Natural killer cell (primary cell): ENCODE data around the gene MAN2C1. TPM values are rescaled to one million over a fixed set of nuclear protein-coding genes. Genes with fewer than 3 reads are reported as not detected.
"Not testable (repeated sequence)": the region's sequence is repeated elsewhere in the genome, so short reads cannot be mapped to it uniquely, and the experiment has no call there.

Experiments used
- ATAC-seq, 3 donors: fragments of 150-1000 bp in 2 of 3; fragments of 200-7000 bp in 1 of 3; cut with Tn5 transposase; 1 replicate in 1 of 3; 2 replicates in 2 of 3; pipeline ENCODE4 v1.10.0; 2021; ENCODE audit warnings: mild to moderate bottlenecking in 2 of 3, moderate library complexity in 2 of 3
- DNase-seq, 2 donors: peaks; one replicate each; pipeline versions ENCODE4 v3.0.0 to v3.0.0-alpha.2; 2013 to 2021; ENCODE audit warnings: mixed read lengths in 1 of 2
- H3K27ac ChIP-seq: one replicate; pipeline ENCODE4 v1.5.1; 2013; ENCODE audit warnings: mild to moderate bottlenecking, low read length
- H3K27me3 ChIP-seq: one replicate; pipeline ENCODE4 v1.6.1; 2013; ENCODE audit warnings: low read length; ENCODE audit not compliant: control insufficient read depth, insufficient read depth
- H3K36me3 ChIP-seq: one replicate; pipeline ENCODE4 v1.6.1; 2013; ENCODE audit warnings: low read length; ENCODE audit not compliant: control insufficient read depth, insufficient read depth
- H3K4me1 ChIP-seq: one replicate; pipeline ENCODE4 v1.6.1; 2013; ENCODE audit warnings: low read length; ENCODE audit not compliant: control insufficient read depth, insufficient read depth
- H3K4me3 ChIP-seq: one replicate; pipeline ENCODE4 v1.5.1; 2013; ENCODE audit warnings: low read length
- H3K9me3 ChIP-seq: one replicate; pipeline ENCODE4 v1.6.1; 2013; ENCODE audit warnings: low read length; ENCODE audit not compliant: control insufficient read depth, insufficient read depth
- H3K27ac Mint-ChIP-seq, 2 donors: one replicate each; pipeline ENCODE4 v1.8.0; 2022; ENCODE audit warnings: mild to moderate bottlenecking in 2 of 2, mixed read lengths in 2 of 2, moderate library complexity in 1 of 2
- H3K27me3 Mint-ChIP-seq, 2 donors: one replicate each; pipeline ENCODE4 v1.8.0; 2022; ENCODE audit warnings: low read depth in 2 of 2, mixed read lengths in 2 of 2
- H3K36me3 Mint-ChIP-seq: one replicate; pipeline ENCODE4 v1.8.0; 2022; ENCODE audit warnings: mixed read lengths
- H3K4me1 Mint-ChIP-seq, 2 donors: one replicate each; pipeline ENCODE4 v1.8.0; 2022; ENCODE audit warnings: mixed read lengths in 2 of 2
- H3K4me3 Mint-ChIP-seq: one replicate; pipeline ENCODE4 v1.8.0; 2022; ENCODE audit warnings: mild to moderate bottlenecking, moderate library complexity, mixed read lengths
- H3K9me3 Mint-ChIP-seq, 2 donors: one replicate each; pipeline ENCODE4 v1.8.0; 2022; ENCODE audit warnings: mixed read lengths in 2 of 2
- WGBS: methylation state at CpG from one replicate; pipeline ENCODE4 v1.1.7; 2013; ENCODE audit warnings: missing lambda C conversion rate; ENCODE audit not compliant: insufficient coverage; 5-methylcytosine and 5-hydroxymethylcytosine counted together
- intact Hi-C: fragments of 100-400 bp; cut with micrococcal nuclease; formaldehyde crosslinking; loops from one replicate; pipeline ENCODE4 v1.14.2; 2022
- total RNA-seq, 4 donors: library from RNA; stranded (reverse); fragments of 120-200 nt in 1 of 4; gene quantifications; one replicate each; pipeline versions ENCODE4 v1.2.3 to v1.2.4, GENCODE V29; 2013 to 2022
- TF ChIP-seq, protein P1 (sequence below): fragments of 200-600 bp; IDR thresholded peaks from one replicate; pipeline ENCODE4 v1.8.0; 2022; ENCODE audit warnings: antibody characterized with exemption

MAN2C1 gene
- total RNA-seq, 3 donors from 2014 or later (not counting 1 experiment from before 2014, with no cell fraction given) = 375 to 476 (median 385) TPM

DNA sequence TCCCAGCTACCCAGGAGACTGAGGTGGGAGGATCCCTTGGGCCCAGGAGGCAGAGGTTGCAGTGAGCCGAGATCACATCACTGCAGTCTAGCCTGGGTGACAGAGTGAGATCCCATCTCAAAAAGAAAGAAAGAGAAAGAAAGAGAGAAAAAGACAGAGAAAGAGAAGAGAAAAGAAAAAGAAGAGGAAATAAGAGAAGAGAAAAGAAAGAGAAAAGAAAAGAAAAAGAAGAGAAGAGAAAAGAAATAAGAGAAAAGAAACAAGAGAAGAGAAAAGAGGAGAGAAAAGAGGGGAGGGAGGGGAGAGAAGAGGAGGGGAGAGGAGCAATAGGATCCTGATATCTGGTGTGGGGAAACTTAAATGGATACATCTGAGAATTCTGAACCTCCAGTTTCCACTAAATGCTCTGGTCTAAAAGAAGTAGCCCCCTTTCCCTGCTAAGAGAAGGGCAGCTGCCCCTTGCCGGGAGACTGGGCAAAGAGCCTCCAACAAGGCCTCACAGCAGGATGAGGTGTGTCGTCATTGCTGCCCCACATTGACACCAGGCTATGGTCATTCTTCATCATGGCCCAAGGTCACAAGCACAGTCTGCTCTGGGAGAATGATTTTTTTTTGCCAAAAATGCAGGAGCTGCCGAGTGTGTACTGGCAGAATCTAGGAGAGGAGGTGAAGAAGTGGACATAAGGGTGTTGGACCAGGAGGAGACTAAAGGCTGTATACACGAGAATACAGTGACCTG lies 53.7 kb downstream of the MAN2C1 start:
- H3K27me3 Mint-ChIP-seq = peaks cover 1 to 4% of the 10 kb centered on the region in 2 donors
- no peak for DNase-seq
- H3K9me3 Mint-ChIP-seq = no peaks in the 10 kb centered on the region
- H3K27ac ChIP-seq = no peak overlapping the region
- H3K36me3 Mint-ChIP-seq = no peaks in the 10 kb centered on the region
- H3K4me3 ChIP-seq = no peak overlapping the region
- H3K36me3 ChIP-seq = no peaks in the 10 kb centered on the region
- H3K4me1 ChIP-seq = peaks cover 11% of the 10 kb centered on the region
- peaks cover 23 to 24% of the 10 kb centered on the region in 2 donors for H3K4me1 Mint-ChIP-seq
- TF ChIP-seq, protein P1, sequence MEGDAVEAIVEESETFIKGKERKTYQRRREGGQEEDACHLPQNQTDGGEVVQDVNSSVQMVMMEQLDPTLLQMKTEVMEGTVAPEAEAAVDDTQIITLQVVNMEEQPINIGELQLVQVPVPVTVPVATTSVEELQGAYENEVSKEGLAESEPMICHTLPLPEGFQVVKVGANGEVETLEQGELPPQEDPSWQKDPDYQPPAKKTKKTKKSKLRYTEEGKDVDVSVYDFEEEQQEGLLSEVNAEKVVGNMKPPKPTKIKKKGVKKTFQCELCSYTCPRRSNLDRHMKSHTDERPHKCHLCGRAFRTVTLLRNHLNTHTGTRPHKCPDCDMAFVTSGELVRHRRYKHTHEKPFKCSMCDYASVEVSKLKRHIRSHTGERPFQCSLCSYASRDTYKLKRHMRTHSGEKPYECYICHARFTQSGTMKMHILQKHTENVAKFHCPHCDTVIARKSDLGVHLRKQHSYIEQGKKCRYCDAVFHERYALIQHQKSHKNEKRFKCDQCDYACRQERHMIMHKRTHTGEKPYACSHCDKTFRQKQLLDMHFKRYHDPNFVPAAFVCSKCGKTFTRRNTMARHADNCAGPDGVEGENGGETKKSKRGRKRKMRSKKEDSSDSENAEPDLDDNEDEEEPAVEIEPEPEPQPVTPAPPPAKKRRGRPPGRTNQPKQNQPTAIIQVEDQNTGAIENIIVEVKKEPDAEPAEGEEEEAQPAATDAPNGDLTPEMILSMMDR = no peak
- ATAC-seq = no peak
- peaks cover 3% of the 10 kb centered on the region for H3K9me3 ChIP-seq
- intact Hi-C loops = no loop called here
- H3K27ac Mint-ChIP-seq = peak overlapping the region in 1 of 2 donors; percentile 2
- 91% methylated on average over 5 of the region's 5 CpGs for WGBS
- H3K27me3 ChIP-seq = no peaks in the 10 kb centered on the region
- H3K4me3 Mint-ChIP-seq = no peak overlapping the region

DNA sequence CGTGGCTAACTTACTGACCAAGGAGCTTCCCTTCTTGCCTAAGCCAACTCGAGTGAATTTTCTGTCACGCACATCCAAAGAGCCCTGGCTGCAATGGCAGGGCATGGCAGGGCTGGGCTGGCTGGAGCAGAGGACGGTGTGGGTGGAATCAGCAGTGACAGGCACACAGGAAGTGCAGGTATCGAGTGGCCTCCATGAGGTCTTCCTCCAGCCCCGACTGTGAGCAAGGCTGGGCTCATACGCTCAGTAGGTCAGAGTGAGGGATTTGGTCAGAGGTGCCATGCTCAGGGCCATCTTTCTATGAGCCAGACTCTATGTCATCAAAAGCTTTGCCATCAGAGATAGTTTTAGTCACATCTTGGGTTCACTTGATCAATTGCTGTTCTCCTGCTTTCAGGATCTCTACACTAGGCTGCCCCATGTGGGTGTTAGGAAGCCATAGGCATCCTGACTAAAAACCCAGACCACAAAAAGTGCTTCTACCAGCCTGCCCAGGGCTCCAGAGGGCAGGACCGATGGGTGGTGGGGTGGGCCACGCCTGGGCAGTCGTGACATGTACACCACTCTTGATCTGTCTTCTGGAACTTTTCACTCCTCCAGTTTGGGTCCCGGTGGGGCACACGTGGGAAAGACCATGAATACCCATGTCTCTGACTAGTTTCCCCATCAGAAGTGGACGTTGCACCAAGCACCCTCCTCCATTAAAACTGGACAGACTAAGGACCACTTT lies 55.1 kb downstream of the MAN2C1 start:
- intact Hi-C loops = no loop called here
- H3K4me3 Mint-ChIP-seq = no peak overlapping the region

DNA sequence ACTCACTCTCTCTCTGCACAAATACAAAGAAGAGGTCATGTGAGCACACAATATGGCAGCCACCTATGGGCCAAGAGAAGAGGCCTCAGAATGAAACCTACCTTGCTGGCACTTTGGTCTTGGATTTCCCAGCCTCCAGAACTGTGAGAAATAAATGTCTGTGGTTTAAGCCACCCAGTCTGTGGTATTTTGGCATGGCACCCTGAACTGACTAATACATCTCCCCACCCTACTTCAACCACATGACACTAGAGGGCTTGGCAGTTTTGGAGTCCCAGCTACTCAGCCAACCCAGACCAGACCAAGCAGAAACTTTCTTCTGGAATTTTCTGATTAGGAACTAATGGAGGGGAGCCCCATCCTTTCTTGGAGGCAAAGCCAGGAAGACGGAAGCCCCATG lies 55.9 kb downstream of the MAN2C1 start:
- peak overlapping the region; percentile 68 for H3K4me3 Mint-ChIP-seq
- H3K36me3 ChIP-seq, H3K27ac ChIP-seq, H3K9me3 ChIP-seq, H3K36me3 Mint-ChIP-seq, H3K27me3 ChIP-seq, DNase-seq, intact Hi-C loops, H3K9me3 Mint-ChIP-seq, H3K4me3 ChIP-seq: not testable (repeated sequence)
- H3K4me1 Mint-ChIP-seq = peaks cover 24 to 31% of the 10 kb centered on the region in 2 donors
- WGBS = 90% methylated on average over 1 of the region's 1 CpG
- peak in 1 of 3 donors; percentile 54 for ATAC-seq
- H3K27me3 Mint-ChIP-seq = peaks cover 10 to 13% of the 10 kb centered on the region in 2 donors
- H3K4me1 ChIP-seq = peaks cover 11% of the 10 kb centered on the region
- H3K27ac Mint-ChIP-seq = peak overlapping the region; percentile 41 to 47

More for the DNA sequence above, 55.1 kb downstream of the MAN2C1 start:
- TF ChIP-seq, protein P1 = no peak
- no peak overlapping the region for H3K4me3 ChIP-seq
- peaks cover 11% of the 10 kb centered on the region for H3K4me1 ChIP-seq
- Mint-ChIP-seq H3K4me1 (peaks cover 24 to 26% of the 10 kb centered on the region in 2 donors), H3K27me3 (peaks cover 7 to 9% of the 10 kb centered on the region in 2 donors), H3K9me3 (no peaks in the 10 kb centered on the region), H3K27ac (peak overlapping the region in 1 of 2 donors; percentile 47), H3K36me3 (no peaks in the 10 kb centered on the region)
- no peaks in the 10 kb centered on the region for H3K36me3 ChIP-seq
- 75% methylated on average over 12 of the region's 13 CpGs for WGBS
- H3K27ac ChIP-seq = no peak overlapping the region
- peaks cover 3% of the 10 kb centered on the region for H3K9me3 ChIP-seq
- ATAC-seq = peak in 1 of 3 donors; percentile 52
- no peaks in the 10 kb centered on the region for H3K27me3 ChIP-seq
- DNase-seq = no peak

DNA sequence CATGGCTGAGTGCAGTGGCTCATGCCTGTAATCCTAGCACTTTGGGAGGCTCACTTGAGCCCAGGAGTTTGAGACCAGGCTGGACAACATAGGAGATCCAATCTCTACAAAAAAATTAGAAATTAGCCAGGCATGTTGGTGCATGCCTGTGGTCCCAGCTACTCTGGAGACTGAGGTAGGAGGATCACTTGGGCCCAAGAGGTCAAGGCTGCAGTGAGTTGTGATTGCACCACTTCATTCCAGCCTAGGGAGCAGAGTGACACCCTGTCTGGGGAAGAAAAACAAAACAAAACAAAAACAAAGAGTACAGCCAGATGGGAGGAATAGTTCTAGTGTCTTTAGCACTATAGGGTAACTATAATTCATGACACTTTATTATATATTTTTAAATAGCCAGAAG lies 58.7 kb downstream of the MAN2C1 start:
- Histone ChIP-seq H3K4me3 (no peak overlapping the region), H3K4me1 (peaks cover 11% of the 10 kb centered on the region), H3K36me3 (no peaks in the 10 kb centered on the region), H3K27ac (no peak overlapping the region), H3K27me3 (no peaks in the 10 kb centered on the region), H3K9me3 (peaks cover 3% of the 10 kb centered on the region)
- TF ChIP-seq, protein P1 = no peak
- Mint-ChIP-seq H3K9me3 (no peaks in the 10 kb centered on the region), H3K27ac (no peak overlapping the region), H3K36me3 (no peaks in the 10 kb centered on the region), H3K4me3 (no peak overlapping the region), H3K4me1 (peaks cover 24 to 31% of the 10 kb centered on the region in 2 donors), H3K27me3 (peaks cover 33 to 38% of the 10 kb centered on the region in 2 donors)
- ATAC-seq (no peak), DNase-seq (no peak)
- intact Hi-C loops = no loop called here
